GM21515 (cell line): ENCODE measurements around the gene FUT8.

Experiments
- ATAC-seq: cut with Tn5 transposase; IDR thresholded peaks from one replicate; pipeline ENCODE4 v1.9.1; 2021; ENCODE audit not compliant: unreplicated experiment

FUT8 gene

DNA sequence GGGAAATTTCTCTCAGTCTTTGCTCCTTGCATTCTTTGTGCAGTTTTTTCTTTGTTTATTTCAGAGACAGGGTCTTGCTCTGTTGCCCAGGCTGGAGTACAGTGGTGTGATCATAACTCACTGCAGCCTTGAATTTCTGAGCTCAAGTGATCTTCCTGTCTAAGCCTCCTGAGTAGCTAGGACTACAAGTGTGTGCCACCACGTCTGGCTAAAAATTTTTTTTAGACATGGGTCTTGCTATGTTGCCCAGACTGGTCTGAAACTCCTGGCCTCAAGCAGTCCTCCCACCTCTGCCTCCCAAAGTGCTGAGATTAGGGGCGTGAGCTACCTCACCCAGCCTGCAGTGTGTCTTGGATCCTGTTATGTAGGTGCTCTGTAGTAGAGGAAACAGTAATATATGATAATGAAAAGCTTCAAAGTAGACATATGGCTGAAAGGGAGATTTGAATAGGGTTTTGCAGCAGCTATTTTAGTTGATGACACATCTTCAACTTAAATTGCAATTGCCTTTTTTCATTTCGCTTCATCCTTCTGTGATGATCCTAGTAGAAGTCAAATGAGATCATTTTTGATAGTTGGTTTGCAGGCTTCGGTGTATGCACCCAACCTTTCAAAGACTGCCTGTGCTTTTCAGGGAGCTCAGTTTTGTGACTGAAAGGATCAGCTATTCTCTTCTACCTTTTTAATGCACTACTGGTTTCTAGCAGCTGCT, 75.4 kb downstream of the FUT8 start:
- no peak for ATAC-seq

DNA sequence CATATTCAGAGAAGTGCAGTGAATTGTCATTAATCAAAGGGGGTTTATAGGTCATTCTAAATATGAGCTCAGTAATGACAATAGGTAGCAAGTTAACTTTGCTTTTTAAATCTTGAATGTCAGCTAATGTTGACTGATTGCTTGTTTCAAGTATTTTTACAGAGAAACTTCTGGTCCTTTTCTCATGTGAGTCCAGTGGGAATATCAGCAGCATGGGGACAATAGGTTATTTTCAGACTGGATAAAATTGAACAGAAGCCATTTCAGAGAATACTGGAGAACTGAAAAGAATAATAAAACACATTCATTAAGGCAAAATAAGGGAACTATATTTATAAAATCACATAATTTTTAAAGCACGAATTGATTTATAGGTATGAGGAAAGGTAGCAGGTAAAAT, 78.7 kb downstream of the FUT8 start:
- no peak for ATAC-seq

DNA sequence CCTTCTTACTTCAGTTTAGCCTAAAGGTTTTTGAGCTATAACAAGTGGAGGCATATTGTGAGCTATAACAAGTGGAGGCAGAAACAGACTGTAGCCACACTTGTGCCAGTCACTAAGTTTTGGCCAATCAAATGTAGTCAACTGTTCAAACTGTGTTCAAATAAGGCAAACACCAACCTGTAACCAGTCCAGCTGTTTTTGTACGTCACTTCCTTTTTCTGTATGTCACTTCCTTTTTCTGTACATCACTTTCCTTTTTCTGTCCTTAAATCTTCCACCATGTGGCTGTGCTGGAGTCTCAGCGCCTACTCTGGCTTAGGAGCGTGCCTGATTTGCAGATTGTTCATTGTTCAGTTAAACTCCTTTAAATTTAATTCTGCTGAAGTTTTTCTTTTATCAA, 79.7 kb downstream of the FUT8 start:
- ATAC-seq, result no peak

DNA sequence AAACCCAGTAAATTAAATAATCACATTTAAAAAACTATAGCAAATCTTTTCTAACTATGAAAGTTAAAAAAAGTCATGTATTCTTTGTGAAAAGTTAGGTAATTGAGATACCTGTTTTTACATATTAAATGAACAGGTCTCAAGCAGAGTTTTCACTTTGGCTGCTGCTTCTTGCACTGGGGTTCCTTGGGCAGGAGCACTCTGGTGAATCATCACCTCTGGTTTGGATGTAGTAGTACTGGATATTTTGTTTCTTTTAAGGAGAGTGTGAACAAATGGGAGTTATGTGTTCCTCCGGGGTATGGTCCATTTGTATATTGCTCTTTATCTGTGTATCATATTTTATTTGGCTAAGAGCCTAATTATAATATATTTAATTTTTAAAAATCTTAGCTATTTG, 82.7 kb downstream of the FUT8 start:
- ATAC-seq, result no peak

DNA sequence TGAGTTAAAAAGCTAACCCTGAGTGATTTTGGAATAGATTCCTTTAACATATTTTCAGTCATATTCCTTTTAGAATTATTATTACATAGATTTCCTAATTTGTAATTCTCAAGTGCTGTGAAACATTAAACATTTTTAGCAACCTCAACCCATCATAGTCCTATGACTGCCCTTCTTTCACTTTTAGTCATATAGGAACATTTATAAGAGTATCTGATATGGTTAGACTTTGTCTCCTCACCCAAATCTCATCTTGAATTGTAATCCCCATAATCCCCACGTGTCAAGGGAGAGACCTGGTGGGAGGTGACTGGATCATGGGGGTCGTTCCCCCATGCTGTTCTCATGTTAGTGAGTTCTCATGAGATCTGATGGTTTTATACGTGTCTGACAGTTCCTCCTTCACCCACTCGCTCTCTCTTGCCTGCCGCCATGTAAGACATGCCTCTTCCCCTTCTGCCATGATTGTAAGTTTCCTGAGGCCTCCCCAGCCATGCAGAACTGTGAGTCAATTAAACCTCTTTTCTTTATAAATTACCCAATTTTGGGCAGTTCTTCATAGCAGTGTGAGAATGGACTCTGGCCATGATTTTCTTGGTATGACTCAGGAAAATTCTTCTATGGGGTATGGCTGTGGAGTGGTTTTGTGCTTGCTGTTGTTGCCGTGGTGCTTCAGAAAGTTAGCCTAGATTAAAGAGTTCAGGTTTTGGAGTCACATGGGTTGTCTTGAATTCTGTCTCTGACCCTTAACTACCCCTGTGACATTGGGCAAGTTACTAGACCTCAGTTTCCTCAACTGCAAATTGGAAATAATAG, 83.9 kb downstream of the FUT8 start:
- no peak for ATAC-seq

DNA sequence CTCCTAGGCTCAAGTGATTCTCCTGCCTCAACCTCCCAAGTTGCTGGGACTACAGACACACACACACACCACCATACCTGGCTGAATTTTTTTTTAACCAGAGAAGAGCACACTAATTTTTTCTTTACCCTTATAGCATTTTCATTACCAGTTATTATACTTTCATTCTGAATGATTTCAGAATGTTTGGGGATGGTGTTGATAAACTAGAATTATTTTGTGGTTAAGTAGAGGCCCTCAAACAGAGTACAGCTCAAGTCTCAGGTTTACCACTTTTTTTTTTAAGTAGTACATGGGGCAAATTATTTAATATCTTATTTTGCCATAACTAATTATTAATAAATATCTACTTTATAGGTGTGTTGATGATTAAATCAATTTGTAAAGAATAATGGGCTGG, 86.6 kb downstream of the FUT8 start:
- ATAC-seq, result no peak

DNA sequence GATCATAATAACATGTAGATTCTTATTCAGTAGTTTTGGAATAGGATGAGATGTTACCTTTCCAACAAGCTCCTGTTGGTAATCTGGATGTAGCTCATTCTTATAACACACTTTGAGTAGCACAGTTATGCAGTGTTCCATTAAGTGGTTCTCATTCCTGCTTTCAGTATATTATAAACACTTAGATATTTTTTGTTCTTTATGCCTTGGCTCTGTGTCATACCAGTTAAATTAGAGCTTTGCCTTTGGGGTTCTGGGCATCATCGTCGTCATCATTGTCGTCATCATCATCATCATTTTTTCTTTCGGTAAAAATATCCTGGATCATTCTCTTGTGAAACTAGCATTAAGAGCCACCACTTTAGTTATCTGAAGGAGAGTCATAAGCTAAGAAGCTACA, 87.5 kb downstream of the FUT8 start:
- ATAC-seq, result no peak

DNA sequence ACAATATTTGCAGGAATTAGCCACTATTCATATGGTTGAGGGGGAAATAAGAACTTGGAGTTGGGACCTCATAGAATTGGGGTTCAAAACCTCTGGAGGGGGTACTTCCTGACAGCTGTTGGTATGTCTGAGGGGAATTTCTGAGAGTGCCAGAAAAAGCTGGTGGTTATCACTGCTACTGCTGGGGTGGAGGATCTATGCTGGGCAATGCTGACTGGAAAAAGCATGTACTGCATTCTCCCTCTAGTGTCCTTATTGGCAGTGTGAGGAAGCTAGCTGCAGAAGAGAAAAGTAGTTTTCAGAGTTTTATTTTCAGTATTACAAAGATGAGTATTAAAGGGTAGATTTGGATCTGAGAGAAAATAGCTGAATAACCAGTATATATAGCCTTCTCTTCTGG, 88.8 kb downstream of the FUT8 start:
- no peak for ATAC-seq

DNA sequence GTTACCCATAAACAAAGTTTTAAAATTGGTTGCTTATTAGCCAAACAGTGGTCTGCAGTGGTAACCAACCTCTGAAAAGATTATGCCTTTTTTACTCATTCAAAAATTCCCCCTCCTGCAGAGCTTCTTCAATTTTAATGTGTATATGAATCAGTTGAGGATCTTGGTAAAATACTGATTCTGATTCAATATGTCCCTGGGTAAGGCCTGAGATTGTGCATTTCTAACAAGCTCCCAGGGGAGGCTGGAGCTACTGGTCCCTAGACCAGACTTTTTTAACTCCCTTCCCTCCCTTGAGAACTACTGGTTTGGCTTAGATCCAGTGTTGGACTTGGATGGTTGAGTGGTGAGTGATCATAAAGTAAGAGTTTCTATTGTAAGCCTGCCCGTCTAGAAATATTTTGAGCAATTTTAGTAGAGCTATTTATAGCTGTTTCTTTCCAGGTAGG, 90.2 kb downstream of the FUT8 start:
- ATAC-seq, result no peak

DNA sequence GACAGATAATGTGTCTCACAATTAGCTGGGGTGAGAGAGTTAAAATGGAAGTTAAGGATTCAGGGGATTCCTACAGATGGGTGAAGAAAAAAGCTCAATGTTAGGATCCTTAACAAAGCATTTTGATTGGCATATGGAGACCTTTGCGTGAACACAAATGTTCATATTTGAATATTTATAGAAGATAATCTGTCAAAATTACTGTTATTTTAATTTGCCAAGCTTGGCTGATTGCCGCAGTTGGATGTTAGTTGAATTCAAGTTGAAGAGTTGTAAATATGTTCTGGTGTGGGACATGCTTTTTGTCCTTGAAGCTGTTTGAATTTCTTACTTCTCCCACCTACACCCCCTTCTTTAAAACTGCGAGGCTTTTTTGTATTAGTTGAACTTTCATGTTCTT, 91.2 kb downstream of the FUT8 start:
- no peak for ATAC-seq

DNA sequence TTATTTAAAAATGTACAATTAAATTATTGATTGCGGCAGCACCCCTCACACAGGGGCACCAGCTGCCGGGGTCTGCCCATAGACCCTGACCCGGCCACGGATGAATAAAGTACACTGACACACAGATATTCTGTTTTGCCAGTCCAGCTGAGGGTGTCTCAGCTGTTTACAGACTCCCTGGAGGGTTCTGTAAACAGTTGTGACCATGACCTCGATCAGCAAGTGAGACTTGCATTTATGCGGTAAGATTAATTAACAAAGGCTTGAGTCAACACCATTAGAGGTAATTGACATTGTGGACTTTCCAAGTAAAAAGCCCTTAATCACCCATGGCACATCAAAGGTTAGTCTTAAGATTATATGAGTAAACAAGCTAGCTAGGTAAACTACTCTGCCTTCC, 94.3 kb downstream of the FUT8 start:
- no peak for ATAC-seq

DNA sequence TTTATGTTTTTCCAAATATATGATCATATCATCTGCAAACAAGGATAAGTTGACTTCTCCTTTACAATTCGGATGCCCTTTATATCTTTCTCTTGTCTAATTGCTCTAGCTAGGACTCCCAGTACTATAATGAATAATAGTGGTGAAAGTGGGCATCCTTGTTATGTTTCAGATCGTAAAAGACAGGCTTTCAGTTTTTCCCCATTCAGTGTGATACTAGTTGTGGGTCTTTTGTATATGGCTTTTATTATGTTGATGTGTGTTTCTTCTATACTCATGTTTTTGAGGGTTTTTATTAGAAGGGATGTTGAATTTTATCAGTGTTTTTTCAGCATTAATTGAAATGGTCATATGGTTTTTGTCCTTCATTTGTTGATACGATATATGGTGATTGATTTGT, 97.3 kb downstream of the FUT8 start:
- ATAC-seq, result no peak

DNA sequence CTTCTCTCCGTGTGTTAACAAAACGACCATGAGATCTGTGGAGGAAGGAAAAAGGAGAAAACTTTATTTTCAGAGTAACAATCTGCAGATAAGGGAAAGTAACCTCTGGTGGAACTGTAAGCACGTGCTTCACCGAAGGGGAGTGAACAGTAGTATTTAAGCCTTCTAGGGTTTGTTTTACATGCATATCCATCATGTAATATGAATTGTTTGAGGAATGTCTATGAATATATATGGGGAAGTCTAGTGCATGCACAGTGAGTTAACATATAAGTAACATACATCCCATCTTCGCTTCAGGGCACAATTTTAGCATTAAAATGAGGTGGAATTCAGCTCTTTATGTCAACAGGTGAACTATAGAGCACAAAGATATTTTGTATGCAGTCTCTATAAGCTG, 101.1 kb downstream of the FUT8 start:
- ATAC-seq, result no peak

DNA sequence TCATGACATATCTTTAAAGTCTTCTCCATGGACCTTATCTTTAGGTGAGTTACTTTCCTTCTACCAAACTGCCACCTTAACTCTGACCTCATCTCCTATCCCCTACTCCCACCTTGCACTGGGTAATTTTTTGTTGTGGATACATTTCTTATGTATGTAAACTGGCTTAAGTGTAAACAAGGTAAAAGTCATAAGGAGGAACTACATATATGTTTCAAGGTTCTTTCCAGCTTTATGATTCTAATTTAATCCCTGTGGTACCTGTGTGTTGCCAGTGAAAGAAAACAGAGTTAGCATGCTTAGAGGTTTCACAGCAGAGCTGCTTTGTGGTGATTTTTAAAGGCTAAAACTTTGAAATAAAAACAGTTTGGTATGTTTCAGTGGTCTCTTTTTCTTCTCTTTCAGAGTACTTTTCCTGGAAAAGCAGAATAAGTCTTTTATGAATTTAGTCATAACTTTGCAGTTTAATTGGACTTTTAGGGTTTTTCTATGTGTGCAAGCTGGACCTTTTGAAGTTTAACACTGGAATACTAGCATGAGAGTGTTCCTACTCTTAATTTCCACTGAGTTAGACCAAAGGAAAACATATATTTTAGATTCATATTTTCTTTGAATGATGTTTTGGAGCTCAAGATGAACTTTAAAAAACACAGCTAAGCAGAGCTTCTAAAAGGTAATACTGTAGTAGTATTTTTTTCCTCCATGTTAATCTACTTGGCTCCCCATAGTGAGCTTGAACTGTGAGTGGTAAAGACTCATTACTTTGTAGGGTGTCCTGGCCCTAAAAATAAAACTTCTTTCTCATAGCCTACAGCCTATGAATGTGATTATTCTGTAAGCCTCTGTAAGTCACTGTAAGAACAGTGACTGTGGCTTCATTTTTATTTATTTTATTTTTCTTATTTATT, 105.4 kb downstream of the FUT8 start:
- no peak for ATAC-seq

DNA sequence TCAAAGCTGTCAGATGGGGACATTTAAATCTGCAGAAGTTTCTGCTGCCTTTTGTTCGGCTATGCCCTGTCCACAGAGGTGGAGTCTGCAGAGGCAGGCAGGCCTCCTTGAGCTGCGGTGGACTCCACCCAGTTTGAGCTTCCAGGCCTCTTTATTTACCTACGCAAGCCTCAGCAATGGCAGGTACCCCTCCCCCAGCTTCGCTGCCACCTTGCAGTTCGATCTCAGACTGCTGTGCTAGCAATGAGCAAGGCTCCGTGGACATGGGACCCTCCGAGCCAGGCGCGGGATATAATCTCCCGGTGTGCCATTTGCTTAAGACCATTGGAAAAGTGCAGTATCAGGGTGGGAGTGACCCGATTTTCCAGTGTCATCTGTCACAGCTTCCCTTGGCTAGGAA, 115.5 kb downstream of the FUT8 start:
- ATAC-seq, result no peak

DNA sequence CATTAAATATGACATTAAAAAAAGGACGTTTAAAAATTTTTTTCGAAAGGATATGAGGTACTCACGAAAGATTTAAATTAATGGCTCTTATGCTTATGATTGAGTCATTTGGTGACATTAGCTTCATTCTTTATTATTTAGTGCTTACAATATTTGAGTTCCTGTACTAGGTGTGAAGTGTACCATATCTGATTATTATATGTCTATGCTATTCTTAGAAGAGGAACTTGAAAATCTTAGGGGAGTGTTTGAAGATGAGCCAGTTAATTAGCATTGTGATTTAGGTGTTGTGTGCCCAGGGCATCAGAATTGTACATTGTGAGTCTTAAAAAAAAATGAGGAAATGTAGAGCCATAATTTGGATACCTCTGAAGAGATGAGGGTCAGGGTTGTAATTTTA, 118.6 kb downstream of the FUT8 start:
- no peak for ATAC-seq

DNA sequence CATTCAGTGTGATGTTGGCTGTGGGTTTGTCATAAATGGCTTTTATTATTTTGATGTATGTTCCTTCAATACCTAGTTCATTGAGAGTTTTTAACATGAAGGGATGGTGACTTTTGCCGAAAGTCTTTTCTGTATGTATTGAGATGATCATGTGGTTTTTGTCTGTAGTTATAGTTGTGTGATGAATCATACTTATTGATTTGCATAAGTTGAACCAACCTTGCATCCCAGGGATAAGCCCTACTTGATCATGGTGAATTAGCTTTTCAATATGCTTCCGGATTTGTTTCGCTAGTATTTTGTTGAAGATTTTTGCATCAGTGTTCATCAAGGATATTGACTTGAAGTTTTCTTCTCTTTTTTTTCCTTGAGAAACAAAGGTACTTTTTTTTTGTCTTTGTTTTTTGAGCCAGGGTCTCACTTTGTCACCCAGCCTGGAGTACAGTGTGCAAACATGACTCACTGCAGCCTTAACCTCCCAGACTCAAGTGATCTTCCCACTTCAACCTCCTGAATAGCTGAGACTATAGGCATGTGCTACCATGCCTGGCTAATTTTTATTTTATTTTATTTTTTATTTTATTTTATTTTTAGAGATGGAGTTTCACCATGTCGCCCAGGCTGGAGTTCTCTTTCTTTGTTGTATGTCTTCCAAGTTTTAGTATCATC, 121.3 kb downstream of the FUT8 start:
- ATAC-seq, result no peak

DNA sequence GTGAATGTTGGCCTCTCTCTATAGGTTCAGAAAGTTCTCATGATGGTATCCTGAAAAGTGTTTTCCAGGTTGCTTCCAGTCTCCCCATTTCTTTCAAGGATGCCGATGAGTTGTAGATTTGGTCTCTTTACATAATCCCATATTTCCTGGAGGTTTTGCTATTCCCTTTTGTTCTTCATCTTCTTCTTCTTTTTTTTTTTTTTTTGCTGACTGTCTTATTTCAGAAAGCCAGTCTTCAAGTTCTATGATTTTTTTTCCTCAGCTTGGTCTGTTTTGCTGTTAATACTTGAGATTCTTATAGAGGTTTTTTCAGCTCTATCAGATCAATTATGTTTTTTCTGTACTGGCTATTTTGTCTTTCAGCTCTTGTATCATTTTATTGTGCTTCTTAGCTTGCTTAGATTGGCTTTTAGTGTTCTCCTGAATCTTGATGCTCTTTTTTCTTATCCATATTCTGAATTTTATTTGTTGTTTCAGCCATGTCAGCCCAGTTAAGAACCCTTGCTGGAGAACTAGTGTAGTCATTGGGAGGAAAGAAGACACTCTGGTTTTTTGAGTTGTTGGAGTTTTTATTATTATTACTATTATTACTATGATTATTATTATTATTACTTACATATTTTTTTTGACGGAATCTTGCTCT, 124.4 kb downstream of the FUT8 start:
- ATAC-seq, result no peak

DNA sequence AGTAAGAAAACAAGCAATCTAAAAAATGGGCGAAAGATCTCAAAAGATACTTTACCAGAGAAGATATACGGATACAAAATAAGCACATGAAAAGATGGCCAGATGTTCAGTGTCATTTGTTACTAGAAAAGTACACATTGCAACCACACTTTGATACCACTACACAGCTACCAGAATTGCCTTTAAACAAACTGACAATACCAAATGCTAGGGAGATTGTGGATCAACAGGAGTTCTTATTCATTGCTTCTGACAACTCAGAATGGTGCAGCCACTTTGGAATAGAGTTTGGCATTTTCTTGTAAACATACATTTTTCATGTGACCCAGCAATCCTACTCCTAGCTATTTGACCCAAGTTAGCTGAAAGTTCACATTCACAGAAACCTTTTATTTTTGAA, 136.3 kb downstream of the FUT8 start:
- ATAC-seq, result no peak

DNA sequence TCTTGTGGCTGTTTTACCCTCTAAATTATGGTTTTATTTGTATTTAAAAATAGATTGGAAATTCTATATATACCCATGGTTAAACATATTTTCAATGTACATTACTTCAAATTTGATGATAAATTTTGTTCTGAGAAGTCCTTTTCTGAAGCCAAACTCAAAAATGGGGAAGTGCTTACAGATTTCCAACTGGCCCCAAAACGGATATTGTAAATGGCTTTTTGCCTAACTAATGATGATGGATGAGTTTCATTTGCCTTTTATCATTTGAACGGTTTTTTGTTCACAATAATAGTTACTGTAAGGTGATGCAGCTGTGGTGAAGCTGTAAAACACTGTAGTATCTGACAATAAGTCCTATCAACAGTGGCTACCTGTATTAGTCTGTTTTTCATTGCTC, 136.9 kb downstream of the FUT8 start:
- ATAC-seq, result no peak
